Forelimb muscle (tissue), 1 donor: ENCODE measurements around the gene GABRR1. TPM values are rescaled to one million over a fixed set of nuclear protein-coding genes. Genes with fewer than 3 reads are reported as not detected.
"Not testable (repeated sequence)": the region's sequence is repeated elsewhere in the genome, so short reads cannot be mapped to it uniquely, and the experiment has no call there.

Experiments
- DNase-seq: peaks from one replicate; pipeline ENCODE4 v3.0.0-alpha.2; 2013; ENCODE audit warnings: low read depth
- polyA plus RNA-seq: library from polyadenylated mRNA; unstranded; fragments of 120-200 nt; gene quantifications from one replicate; pipeline ENCODE4 v1.2.1, GENCODE V29; 2013; ENCODE audit not compliant: insufficient read length

The GABRR1 gene
- polyA plus RNA-seq, result 0.38 TPM

DNA sequence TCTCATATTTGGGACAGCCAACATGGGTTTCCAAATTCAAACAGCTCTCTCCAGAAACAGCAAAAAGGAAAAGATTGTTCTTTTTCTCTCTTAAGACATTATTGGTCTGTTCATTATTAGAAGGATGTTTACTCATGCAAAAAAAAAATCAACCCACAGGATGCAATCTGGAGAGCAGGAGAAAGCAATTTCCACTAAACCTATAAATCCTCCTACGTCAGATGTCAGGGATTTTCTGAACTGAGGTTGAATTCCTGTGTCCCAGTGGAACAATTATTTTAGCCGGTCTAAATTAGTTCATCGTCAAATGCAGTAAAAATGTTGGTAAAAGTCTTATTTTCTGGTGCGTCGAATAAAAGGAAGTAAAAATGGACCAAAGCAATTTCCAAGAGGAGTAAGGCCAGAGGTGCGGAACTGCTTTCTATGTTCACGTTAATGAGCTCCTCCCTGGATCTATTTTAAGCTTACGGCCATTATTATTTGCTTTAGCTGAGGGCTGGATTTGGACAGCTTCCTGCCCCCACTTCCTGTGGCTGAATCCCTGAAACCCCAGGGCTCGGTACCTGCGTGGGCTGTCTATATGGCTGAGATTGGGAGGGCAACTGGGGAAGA, at the start of gene GABRR1:
Gene GABRR1 (minus strand): TSS at position 60 of the 612 bp plus-strand sequence. CDS start 36 bp downstream, at position 24.
- DNase-seq, result no peak

DNA sequence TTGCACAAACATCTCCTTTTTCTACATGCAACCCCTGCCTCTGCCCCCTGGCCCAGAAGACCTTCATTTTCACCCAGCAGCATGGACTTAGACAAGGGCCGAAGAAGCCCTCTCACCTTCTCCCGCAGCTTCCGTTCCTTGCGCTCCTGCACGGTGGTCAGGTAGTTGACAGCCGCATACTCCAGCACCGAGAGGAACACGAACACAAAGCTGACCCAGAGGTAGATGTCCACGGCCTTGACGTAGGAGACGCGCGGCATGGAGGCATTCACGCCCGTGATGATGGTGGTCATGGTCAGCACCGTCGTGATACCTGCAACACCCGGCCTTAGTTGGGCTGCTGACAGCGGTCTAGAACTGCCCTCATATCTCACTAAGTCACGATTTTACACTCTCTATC, 47.1 kb upstream of the GABRR1 start:
- DNase-seq, result no peak

DNA sequence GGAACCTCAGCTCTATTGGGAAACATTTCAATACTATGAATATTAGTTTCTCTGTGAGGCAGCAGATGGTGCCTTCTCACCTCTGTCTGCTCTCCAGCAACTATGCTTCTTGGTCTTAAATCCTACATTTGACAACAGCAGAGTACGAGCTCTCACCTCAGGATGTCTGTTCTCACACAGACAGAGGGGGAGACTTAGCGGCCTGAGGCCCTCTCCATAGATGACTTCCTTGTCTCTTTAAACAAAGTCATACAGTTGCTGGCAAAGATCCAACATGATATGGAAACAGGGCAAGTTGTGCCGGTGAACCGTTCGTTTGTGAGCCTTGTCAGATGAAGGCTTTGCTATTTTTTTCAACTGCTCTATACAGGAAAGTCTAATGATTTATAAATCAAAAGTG, 43.7 kb upstream of the GABRR1 start:
- no peak for DNase-seq

DNA sequence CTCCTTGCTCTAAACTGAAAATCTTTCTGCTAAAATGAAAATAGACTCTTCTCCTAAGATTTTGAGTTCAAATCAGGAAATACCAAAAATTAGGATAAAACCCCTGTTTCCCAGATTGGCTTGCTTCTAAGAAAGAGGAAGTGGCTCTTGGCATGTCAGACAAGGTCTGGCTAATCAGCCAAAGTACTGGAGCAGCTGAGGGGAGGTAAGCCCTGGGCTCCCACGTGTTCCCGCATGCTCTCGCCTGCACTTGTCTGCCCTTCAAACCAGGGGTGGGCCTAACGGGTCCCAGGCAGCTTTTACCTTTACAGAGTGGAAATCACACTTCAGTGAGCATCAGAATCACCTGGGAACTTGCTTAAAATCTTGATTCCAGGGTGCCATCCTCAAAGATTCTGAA, 43.2 kb upstream of the GABRR1 start:
- DNase-seq, result no peak

DNA sequence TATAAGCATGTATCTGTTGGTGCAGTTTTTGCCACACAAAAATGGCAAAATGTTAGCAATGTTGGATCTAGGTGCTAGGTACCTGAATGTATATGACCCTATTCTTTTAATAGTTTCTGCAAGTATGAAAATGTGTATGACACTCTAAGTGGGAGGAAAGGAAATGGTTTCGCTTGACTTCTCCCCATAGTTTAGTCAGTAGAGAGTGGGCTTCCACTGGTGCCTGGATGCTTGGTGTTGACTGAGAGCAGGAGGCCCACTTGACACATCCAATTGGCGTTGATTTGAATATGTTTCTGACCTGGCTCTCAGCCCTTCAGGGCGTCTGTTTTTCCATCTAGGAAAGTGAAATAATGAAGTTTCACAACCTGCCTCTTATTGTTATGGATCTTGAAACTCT, 41.8 kb upstream of the GABRR1 start:
- DNase-seq, result no peak

DNA sequence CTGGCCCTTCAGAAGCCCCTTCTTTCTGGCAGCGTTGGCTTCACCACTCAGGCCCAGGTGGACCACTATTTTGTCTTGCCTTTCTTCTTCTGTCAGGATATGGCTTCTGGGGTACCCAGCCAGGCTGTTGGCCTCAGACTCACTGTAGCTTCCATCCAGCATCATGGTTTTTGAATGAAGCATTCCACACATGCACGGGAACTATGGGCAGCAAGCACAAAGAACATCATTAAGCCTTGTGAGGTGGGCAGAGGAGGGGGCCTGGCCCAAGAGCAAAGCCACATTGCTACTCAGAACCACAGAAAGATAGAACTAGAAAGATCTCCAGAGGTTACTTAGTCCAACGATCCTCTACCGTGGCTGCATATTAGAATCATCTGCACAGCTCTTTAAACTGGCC, 40.6 kb upstream of the GABRR1 start:
- DNase-seq, result no peak

DNA sequence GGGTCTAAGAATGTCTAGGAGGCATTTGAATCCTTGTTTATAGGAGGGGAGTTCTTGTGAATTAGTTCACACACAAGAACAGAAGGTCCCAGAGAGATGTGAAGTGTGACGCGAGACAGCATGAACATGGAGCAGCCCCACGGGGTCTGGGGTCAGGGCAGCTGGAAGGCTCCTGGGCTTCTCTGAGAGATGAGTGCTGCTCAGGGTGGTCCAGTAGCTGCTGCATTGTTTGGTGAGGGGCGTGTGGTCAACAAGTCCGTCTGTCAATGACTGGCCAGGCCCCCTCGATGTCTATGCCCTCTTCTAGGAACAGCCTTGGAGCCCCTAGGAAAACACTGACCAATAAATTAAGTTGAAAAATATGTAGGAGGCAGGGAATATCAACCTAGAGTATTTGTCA, 40.2 kb upstream of the GABRR1 start:
- DNase-seq, result no peak

DNA sequence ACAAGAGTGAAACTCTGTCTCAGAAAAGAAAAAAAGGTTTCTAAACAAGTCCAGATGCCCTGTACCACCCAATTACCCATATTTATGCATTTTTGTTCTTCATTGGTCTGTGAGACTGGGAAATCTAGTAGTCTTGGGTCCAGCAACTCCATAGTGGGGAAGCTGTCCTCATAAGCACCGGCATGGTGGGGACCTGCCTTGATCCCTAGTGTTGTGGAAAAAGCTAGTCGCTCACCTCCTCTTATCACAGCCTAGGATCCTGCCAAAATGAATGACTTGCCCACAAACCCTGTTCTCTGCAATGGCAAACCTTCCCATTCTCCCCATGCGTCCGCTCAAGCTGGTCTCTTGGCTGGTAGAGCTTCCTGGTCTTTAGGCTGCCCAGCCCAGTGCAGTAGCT, 38.3 kb upstream of the GABRR1 start:
- no peak for DNase-seq

DNA sequence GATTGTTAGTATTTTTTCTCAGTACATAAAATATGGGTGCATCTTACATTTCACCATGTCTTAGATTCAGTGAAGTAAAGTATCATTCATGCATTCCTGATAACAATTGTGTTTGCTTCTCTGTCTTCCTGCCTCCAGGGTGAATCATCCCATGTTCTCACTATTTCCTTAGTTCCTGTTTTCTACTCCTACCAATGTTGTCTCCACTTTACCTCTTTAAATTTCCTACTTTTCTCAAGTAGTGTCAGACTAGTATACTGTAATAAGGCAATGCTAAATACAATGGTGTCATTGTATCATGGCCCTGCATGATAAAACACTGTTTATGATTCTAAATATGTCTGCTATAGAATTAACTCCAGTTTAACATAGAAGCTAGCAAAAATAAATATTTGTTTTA, 37.4 kb upstream of the GABRR1 start:
- DNase-seq, result no peak

DNA sequence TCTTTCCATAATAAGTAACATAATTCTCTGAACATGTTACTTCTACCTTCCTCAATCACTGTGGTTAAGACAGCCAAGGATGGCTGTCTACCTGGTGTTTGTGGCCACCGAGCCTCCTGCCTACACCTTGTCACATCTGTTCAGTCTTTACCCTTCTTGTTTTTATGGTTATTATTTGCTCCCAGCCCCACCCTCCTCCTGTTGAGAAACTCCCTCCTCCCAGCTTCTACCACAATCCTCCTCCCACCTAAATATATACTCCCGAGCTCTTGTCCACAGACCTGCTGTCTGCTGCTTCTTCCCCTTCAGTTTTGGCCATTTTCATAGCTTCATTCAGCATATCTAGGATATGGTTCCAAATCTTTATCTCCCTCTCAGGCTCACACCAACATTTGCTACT, 35.7 kb upstream of the GABRR1 start:
- no peak for DNase-seq

DNA sequence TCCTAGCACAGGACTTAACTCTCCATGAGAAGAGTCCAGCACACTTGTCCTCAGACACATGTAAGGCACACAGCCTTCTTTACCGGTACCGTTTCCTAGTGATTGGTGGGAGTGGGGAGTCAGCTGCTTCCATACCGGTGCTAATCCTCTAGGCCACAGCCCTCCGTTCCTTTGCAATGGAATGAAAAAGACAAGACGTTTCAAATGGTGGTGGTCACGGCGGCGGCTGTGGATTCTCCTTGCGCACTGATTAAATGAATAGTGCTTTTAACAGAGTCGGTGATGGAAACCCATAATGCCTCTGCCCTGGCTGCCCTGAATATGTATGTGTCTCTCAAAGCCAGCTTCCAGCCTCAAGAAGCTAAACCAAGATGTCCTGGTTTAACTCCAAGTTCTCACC, 34.8 kb upstream of the GABRR1 start:
- no peak for DNase-seq

DNA sequence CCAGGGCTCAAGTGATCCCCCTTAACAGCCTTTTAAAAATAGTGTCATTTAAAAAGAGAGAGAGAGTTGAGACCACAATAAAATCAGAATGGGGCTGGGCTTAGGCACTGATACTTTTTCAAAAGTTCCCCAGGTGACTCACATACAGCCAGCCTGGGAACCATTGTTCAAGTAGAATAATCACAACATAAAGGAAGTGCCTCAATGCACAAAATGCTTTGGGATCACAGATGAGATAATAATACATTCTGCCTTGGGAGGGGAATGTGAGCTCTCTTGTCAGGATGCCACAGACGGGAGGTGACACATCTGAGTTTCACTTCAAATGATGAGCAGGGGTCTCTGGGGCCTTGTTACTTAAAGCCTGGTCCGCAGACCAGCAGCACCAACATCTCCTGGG, 34.0 kb upstream of the GABRR1 start:
- DNase-seq, result no peak

DNA sequence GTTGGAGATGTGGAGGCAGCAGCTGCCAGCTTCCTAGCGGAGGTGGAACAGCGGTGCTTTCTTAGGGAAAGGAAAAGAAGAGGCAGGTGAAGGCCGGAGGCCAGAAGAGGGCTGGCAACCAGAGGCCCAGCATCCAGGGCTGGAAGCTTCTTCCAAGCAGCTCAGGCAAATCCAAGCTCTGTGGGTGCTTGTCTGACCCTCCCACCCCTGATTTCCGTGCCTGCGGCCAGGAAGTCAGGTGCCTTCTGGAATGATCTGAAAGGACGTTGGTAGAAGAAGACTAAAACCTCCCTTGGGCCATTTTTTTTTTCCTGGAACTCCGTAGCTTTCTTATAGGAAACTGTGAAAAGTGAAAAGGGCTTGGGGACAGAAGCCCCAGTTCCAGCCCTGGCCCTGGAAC, 33.1 kb upstream of the GABRR1 start:
- no peak for DNase-seq

DNA sequence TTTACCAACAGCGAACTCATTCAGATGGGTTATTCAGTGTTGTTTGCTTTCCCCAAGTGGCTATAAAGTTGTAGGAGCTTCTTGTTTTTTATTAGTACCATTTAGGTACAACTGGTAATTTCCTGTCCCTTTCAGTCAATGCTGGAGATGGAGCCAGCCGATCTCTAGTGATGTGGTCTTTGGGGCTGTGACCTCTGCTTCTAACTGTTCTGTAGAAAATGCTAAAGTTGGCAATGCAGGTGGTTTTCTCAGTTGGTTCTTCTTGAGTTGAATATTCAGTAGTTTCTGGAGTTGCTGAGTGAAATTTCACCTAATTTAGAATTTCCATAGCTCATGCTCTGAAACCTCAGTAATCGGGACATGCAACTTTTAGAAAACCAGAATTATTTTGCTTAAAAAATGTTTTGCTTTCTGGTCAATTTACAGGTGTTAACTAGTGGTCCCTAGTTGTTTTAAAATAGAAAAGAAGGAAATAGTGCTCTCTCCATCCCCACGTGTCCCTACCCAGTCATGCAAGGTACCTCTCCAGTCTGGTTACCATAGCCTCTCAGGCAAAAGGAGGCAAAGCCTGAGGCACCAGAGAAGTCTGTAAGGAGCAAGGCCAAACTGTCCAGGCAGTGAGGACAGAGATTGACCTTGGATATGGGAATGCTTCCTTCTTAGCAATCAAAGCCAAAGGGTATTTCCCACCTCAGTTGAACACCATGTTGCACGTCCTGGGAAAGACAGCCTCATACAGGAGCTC, 27.3 kb upstream of the GABRR1 start:
- DNase-seq, result no peak

DNA sequence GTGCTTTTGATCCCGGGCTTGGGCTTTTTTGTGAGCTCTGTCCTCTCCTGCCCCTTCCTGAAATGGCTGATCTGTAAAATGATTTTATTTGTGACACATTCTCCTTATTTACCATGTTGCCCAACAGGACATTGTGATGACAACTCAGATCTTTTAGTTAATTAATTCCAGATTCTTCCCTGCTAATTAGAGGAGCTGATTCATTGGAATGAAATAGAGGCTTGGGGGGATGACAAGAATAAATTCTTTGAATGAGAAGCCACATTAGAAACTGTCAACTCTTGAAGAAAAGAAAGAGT, 26.1 kb upstream of the GABRR1 start:
- DNase-seq, result no peak

DNA sequence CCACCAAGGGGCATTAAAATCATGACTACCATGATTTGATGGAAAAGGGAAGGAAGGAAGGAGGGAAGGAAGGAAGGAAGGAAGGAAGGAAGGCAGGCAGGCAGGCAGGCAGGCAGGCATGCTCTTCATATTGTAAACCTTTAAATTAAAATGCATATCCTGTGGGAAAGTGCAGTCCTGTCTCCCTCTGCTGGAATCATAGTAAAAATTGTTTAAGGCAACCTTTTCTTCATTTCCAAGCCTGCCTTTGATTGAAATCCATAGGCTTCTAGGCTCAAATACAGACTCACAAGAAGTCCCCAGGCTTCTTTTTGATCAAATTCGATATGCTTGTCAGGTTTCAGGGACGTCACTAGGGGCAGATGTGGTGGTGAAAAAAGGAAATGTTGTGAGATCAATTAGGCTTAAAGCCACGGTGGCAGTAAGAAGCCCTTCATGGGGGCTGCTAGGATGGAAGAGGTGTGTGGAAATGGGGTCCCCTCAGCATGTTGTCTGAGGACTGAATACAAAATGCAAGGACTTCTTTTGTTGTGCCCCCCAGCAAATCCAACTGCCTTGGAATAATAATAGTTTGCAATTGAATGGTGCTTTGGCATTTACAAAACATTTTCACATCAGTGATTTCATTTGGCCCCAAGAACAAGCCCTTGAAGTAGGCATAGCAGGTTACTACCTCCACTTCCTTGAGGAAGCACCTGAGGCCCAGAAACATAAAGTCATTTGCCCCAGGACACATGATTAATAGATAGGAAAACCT, 25.6 kb upstream of the GABRR1 start:
- peak; percentile 59 for DNase-seq

DNA sequence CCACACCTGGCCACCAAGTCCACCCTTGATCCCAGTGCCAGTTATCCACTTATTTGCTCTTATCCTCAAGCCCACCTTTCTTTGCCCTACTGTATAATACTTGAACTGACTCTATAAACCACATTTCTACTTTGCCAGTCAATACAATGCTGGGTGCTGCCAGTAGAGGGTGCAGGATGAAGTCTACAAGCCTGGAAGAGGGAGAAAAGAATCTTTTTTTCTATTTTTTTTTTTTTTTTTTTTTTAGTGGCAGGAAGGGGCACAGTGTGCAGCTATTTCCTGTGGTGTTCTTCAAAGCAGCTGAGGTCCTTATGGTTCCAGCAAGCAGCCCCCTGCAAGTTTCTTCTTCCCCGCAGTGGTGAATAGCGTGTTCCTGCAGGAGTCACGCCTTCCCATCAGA, 22.2 kb upstream of the GABRR1 start:
- DNase-seq, result no peak

DNA sequence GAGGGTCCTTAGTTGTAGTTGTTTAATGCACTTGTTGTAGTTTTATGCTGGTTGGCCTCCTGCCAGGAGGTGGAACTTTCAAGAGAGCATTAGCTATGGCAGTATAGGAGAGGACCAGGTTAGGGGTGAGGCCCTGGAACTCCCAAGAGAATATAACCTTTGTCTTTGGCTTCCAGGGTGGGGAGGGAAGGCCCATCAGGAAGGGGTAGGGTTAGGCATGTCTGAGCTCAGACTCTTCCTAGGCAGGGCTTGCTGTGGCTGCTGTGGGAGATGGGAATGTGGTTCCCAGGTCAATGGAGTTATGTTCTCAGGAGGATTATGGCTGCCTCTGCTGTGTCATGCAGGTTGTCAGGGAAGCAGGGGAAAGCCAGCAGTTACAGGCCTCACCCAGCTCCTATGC, 20.0 kb upstream of the GABRR1 start:
- DNase-seq, result no peak

DNA sequence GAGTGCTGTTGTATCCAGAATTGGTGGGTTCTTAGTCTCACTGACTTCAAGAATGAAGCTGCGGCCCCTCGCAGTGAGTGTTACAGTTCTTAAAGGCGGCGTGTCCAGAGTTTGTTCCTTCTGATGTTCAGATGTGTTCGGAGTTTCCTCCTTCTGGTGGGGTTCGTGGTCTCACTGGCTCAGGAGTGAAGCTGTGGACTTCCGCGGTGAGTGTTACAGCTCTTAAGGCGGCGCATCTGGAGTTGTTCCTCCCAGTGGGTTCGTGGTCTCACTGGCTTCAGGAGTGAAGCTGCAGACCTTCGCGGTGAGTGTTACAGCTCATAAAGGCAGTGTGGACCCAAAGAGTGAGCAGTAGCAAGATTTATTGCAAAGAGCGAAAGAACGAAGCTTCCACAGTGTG, 16.4 kb upstream of the GABRR1 start:
- not testable (repeated sequence) for DNase-seq

DNA sequence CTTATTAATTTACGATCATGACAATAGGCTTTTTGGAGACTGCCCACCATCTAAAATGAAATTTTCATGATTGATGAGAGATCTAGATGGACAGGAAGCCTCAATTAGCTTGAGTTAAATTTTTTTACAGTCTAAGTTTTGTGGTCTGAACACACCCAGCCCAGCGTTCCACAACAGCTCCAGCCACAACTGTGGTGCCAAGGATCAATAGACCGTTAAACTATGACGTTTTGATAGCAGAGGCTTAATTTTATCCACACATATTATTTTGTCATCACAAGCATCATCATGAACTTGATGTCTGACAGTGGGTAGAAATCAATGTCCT, 5.5 kb upstream of the GABRR1 start:
- no peak for DNase-seq

DNA sequence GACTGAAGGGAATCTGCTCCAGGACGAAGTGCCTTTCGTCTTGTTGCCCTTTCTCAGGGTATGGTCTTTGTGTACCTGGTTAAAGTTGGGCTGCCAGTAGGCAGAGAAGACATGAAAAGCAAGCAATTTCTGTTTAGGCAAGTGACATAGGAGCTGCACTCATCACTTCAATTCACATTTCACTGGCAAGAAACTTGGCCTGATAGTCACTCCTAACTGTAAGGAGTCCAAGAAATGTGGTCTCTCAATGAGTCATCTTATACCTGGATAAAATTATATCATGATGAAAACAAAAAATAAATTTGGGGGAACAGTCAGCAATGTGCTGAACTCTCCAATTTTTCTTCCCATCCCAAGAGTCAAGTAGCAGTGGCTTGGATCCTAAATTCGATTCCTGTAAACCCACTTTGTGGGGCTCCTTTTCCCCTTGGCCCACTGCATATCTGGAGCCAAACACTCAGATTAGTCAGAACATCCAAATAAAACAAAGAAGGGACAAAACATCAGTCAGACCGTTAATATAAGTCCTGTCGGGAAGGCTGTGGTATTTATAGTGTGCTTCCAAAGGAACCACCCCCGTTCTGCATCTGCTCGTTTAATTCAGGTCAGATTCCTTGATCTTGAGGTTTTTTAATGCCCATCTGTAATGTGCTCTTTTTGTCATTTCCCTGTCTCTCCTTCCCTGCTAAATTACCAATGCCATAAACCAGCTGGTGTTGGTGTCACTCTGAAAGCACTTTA, 5.0 kb upstream of the GABRR1 start:
- no peak for DNase-seq

DNA sequence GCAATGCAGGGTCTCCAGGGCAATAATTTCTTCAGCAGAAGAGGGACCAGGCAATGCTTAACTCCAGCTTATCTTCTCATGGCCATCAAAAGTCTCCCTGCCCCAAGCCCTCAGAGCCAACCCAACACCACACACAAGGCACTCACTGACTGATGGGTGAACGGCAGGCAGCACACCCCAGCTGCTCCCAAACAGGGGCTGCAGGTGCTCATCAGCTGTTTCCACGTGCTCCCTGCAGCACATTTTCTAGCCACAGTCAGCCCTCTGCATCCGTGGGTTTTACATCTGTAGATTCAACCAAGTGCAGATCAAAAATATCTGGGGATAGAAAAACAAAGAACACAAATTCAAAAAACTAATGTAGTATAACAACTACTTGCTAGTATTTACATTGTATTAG, 4.0 kb upstream of the GABRR1 start:
- DNase-seq, result no peak

DNA sequence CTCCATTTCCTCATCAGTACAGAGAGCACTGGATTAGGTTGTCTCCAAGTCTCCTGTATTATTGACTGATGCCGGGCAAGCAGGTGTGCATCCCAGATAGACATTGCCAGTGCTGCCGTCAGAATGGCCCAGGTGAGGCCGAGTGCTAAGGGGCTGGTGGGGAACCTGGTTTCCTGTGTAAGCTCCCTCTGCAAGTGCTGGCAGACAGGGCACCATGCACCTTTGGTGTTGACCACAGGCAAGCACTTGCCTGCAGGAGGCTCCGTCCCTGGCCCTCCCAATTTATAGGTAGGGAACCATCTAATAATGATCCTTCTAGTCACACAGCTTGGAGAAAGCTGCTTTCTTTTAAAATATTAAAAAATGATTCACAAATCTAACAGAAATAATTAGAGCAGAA, 747 bp downstream of the GABRR1 start:
- no peak for DNase-seq
